Left lung (tissue), 8 donors: ENCODE measurements around the gene CDAN1. TPM values are rescaled to one million over a fixed set of nuclear protein-coding genes. Genes with fewer than 3 reads are reported as not detected.

ENCODE experiments used
- polyA plus RNA-seq, 6 donors: library from polyadenylated mRNA; unstranded; fragments of 120-200 nt; gene quantifications; one replicate each; pipeline ENCODE4 v1.2.1, GENCODE V29; 2013; ENCODE audit not compliant: insufficient read length in 6 of 6
- total RNA-seq, 2 donors: library from RNA; stranded (reverse); fragmentation: NEBNext Ultra II Directional; extraction: Animal tissue kit (Norgen Biotek cat#: 25700); gene quantifications; one replicate each; pipeline ENCODE4 v1.2.1, GENCODE V29; 2021
- donor health status: DM: no; HTN: yes; CAD: no.
- donor health status: DM: no; HTN: no; CAD: no.

Gene CDAN1
- total and polyA plus RNA-seq, 8 donors = 13.4 to 29.7 (median 26.0) TPM

Other genes starting within 250 kb of the CDAN1 start
- gene ZNF106, start 246.0 kb downstream of the CDAN1 start, total RNA-seq = 100 to 1,000 TPM in 1 of 2 donors, 10 to 100 TPM in 1; 93.1 to 106 TPM
- gene ZNF106, start 246.0 kb downstream of the CDAN1 start, polyA plus RNA-seq = 10 to 100 TPM; 46.6 to 56.6 (median 49.6) TPM
- gene SNAP23, start 241.5 kb downstream of the CDAN1 start, total RNA-seq = 10 to 100 TPM; 89.9 to 96.3 TPM
- 10 to 100 TPM; 84.8 to 97.1 (median 90.5) TPM for gene SNAP23, start 241.5 kb downstream of the CDAN1 start, polyA plus RNA-seq
- gene LRRC57, start 188.3 kb downstream of the CDAN1 start, total RNA-seq = 10 to 100 TPM; 26.7 to 27.9 TPM
- 10 to 100 TPM; 21.5 to 27.2 (median 22.7) TPM for gene LRRC57, start 188.3 kb downstream of the CDAN1 start, polyA plus RNA-seq
- gene HAUS2, start 188.3 kb downstream of the CDAN1 start, total RNA-seq = 10 to 100 TPM; 18.4 to 20.5 TPM
- 10 to 100 TPM; 21.2 to 27.1 (median 23.9) TPM for gene HAUS2, start 188.3 kb downstream of the CDAN1 start, polyA plus RNA-seq
- gene STARD9, start 161.5 kb downstream of the CDAN1 start, total RNA-seq = 10 to 100 TPM in 1 of 2 donors, 1 to 10 TPM in 1; 9.4 to 10.9 TPM
- gene STARD9, start 161.5 kb downstream of the CDAN1 start, polyA plus RNA-seq = 10 to 100 TPM; 16.4 to 22.6 (median 19.8) TPM
- 10 to 100 TPM; 13.0 to 15.4 TPM for gene TTBK2, start 183.7 kb upstream of the CDAN1 start, total RNA-seq
- gene TTBK2, start 183.7 kb upstream of the CDAN1 start, polyA plus RNA-seq = 10 to 100 TPM; 12.4 to 15.8 (median 13.8) TPM